Cortex of kidney (tissue), 1 donor: ENCODE measurements around the gene FNDC11.

Source experiments
- DNase-seq: peaks from one replicate; lab custom pipeline; 2025; lab: John Stamatoyannopoulos, UW

The FNDC11 gene

GRCh38 chr20:63525185-63525584 lies 28.8 kb upstream of the FNDC11 start:
- no peak for DNase-seq

- DNase-seq, result no peak
These were observed 28.0 kb upstream of the FNDC11 start for GRCh38 chr20:63525971-63526370.

- no peak for DNase-seq
These were observed 26.8 kb upstream of the FNDC11 start for GRCh38 chr20:63527184-63527583.

GRCh38 chr20:63529180-63529860 lies 24.6 kb upstream of the FNDC11 start:
- no peak for DNase-seq

- DNase-seq, result no peak
These were observed 23.8 kb upstream of the FNDC11 start for GRCh38 chr20:63529861-63530787.

- no peak for DNase-seq
These were observed 23.2 kb upstream of the FNDC11 start for GRCh38 chr20:63530788-63531160.

GRCh38 chr20:63531686-63532448 lies 22.1 kb upstream of the FNDC11 start:
- DNase-seq, result no peak

GRCh38 chr20:63532449-63532971 lies 21.4 kb upstream of the FNDC11 start:
- DNase-seq, result no peak

GRCh38 chr20:63533388-63533787 lies 20.6 kb upstream of the FNDC11 start:
- no peak for DNase-seq

- DNase-seq, result no peak
These were observed 20.0 kb upstream of the FNDC11 start for GRCh38 chr20:63533871-63534393.

- no peak for DNase-seq
These were observed 19.5 kb upstream of the FNDC11 start for GRCh38 chr20:63534427-63534830.

GRCh38 chr20:63534831-63535651 lies 18.9 kb upstream of the FNDC11 start:
- DNase-seq, result no peak

- DNase-seq, result no peak
These were observed 17.6 kb upstream of the FNDC11 start for GRCh38 chr20:63536241-63536977.

GRCh38 chr20:63536997-63537524 lies 16.9 kb upstream of the FNDC11 start, which contains the start of gene PTK6:
Gene PTK6 (minus strand): TSS chr20:63537376. CDS start chr20:63537314, 62 bp downstream.
- no peak for DNase-seq

- no peak for DNase-seq
These were observed 16.3 kb upstream of the FNDC11 start for GRCh38 chr20:63537525-63538203.

- no peak for DNase-seq
These were observed 15.5 kb upstream of the FNDC11 start for GRCh38 chr20:63538204-63539091.

GRCh38 chr20:63539092-63539430 lies 14.9 kb upstream of the FNDC11 start:
- DNase-seq, result no peak
